Measurements from ENCODE around the gene FNTB. TPM values are rescaled to one million over a fixed set of nuclear protein-coding genes. Genes with fewer than 3 reads are reported as not detected.

Gene FNTB
- total and polyA plus RNA-seq, 2 experiments from 2014 or later: 8.6 to 12.5 TPM

GRCh38 chr14:65098586-65098985 is 111.9 kb downstream of the FNTB start:
- no peak overlapping the region for H2AFZ ChIP-seq
- H3F3A ChIP-seq (replicated peaks; ENCODE audit: low read depth): no peaks in the 10 kb centered on the region
- peaks cover 10% of the 10 kb centered on the region for H3K4me1 ChIP-seq (ENCODE audit: insufficient read depth)
- H3K79me2 ChIP-seq (replicated peaks; ENCODE audit: insufficient read depth): peaks cover 68% of the 10 kb centered on the region
- H3K27me3 ChIP-seq (ENCODE audit: insufficient read depth): no peaks in the 10 kb centered on the region
- TF ChIP-seq EZH2 (IDR thresholded peaks at IDR 0.05; ENCODE audit: low read depth, unreplicated experiment) (no peak), CREB1 (CRISPR knock-in tag; IDR thresholded peaks at IDR 0.05; ENCODE audit: low read depth) (no peak), EZH2phosphoT487 (IDR thresholded peaks at IDR 0.05; ENCODE audit: unreplicated experiment) (no peak), ZNF462 (CRISPR knock-in tag; IDR thresholded peaks at IDR 0.05) (no peak), NANOG (IDR thresholded peaks at IDR 0.05; ENCODE audit: borderline replicate concordance) (no peak), STAT1 (IDR thresholded peaks at IDR 0.05; ENCODE audit: unreplicated experiment) (no peak), ZNF331 (CRISPR knock-in tag; IDR thresholded peaks at IDR 0.05; ENCODE audit: low read depth) (no peak), ZNF114 (CRISPR knock-in tag; IDR thresholded peaks at IDR 0.05) (no peak), REST (IDR thresholded peaks at IDR 0.05; ENCODE audit: unreplicated experiment) (no peak), POLR2AphosphoS5 (IDR thresholded peaks at IDR 0.05; ENCODE audit: low read depth) (no peak)
- H3K36me3 ChIP-seq (ENCODE audit: insufficient read depth): peaks cover under 1% of the 10 kb centered on the region; the same call in 1 of the 2 replicates
- Mint-ChIP-seq H3K36me3 (ENCODE audit: low read depth) (peaks cover 32% of the 10 kb centered on the region), H3K27ac (no peak overlapping the region), H3K27me3 (ENCODE audit: insufficient read depth, low read depth, poor library complexity) (peaks cover 8% of the 10 kb centered on the region), H3K9me3 (no peaks in the 10 kb centered on the region), H3K4me1 (peaks cover 36% of the 10 kb centered on the region), H3K4me3 (no peak overlapping the region)
- DNase-seq (ENCODE audit: low spot score) (no peak), ATAC-seq (no peak)
- H3K4me2 ChIP-seq: no peak overlapping the region
- no peak overlapping the region for H3K27ac ChIP-seq (ENCODE audit: low read depth)
- no peaks in the 10 kb centered on the region for H3K9me2 ChIP-seq (ENCODE audit: insufficient read depth)
- no peak overlapping the region for H3K4me3 ChIP-seq
- peaks cover 17% of the 10 kb centered on the region for H4K20me1 ChIP-seq (replicated peaks; ENCODE audit: insufficient read depth)

Data from GM23338 (cell line).